Osteoblast (primary cell): ENCODE data around the gene CEBPG. TPM values are rescaled to one million over a fixed set of nuclear protein-coding genes. Genes with fewer than 3 reads are reported as not detected.

ENCODE experiments used
- DNase-seq: peaks from one replicate; pipeline ENCODE4 v3.0.0; 2011; ENCODE audit warnings: low spot score, mixed read lengths; ENCODE audit not compliant: insufficient read length; ENCODE audit errors: missing footprints
- H2AFZ ChIP-seq: 2 replicates; pipeline ENCODE4 v1.6.0; 2011; ENCODE audit warnings: mild to moderate bottlenecking, low read length
- H3K27ac ChIP-seq: 2 replicates; pipeline ENCODE4 v1.5.1; 2011; ENCODE audit warnings: mild to moderate bottlenecking, low read depth, low read length, moderate library complexity
- H3K27me3 ChIP-seq: 2 replicates; pipeline ENCODE4 v1.6.0; 2012; ENCODE audit warnings: mild to moderate bottlenecking, control low read depth, inconsistent platforms, low read length, moderate library complexity; ENCODE audit not compliant: insufficient read depth
- H3K36me3 ChIP-seq: 2 replicates; pipeline ENCODE4 v1.5.1; 2011; ENCODE audit warnings: mild to moderate bottlenecking, low read length, control low read depth, moderate library complexity; ENCODE audit not compliant: insufficient read depth
- H3K4me1 ChIP-seq: 2 replicates; pipeline ENCODE4 v1.5.1; 2011; ENCODE audit warnings: mild to moderate bottlenecking, low read length, control low read depth, moderate library complexity; ENCODE audit not compliant: insufficient read depth
- H3K4me2 ChIP-seq: 2 replicates; pipeline ENCODE4 v1.6.0; 2011; ENCODE audit warnings: mild to moderate bottlenecking, low read length; ENCODE audit not compliant: insufficient read depth
- H3K4me3 ChIP-seq: fragments of 200-600 bp; sonication (generic); 3 replicates; pipeline ENCODE4 v1.5.1; 2012; ENCODE audit warnings: mild to moderate bottlenecking, low read length, inconsistent platforms; ENCODE audit not compliant: insufficient read depth
- H3K79me2 ChIP-seq: 2 replicates; pipeline ENCODE4 v1.6.0; 2012; ENCODE audit warnings: mild to moderate bottlenecking, low read length, control low read depth, inconsistent platforms; ENCODE audit not compliant: insufficient read depth
- H3K9me3 ChIP-seq: 2 replicates; pipeline ENCODE4 v1.5.1; 2011; ENCODE audit warnings: low read depth, low read length, control low read depth
- H4K20me1 ChIP-seq: 2 replicates; pipeline ENCODE4 v1.6.0; 2012; ENCODE audit warnings: mild to moderate bottlenecking, low read length, control low read depth; ENCODE audit not compliant: insufficient read depth
- CTCF ChIP-seq: IDR thresholded peaks from 2 replicates; pipeline ENCODE4 v1.5.1; 2011; ENCODE audit warnings: mild to moderate bottlenecking, low read depth, low read length, moderate library complexity; ENCODE audit errors: extremely low read depth
- total RNA-seq: library from RNA; depleted of rRNA; stranded (reverse); fragments of >200 nt; gene quantifications from 2 replicates; pipeline ENCODE4 v1.2.3, GENCODE V29; 2012

CEBPG gene
- total RNA-seq, 1 donor: 35.5 TPM

- Histone ChIP-seq H3K79me2 (peaks cover 29% of the 10 kb centered on the region), H3K4me3 (no peak overlapping the region), H4K20me1 (peaks cover 41% of the 10 kb centered on the region), H3K27ac (no peak overlapping the region), H2AFZ (no peak overlapping the region), H3K27me3 (no peaks in the 10 kb centered on the region), H3K9me3 (no peaks in the 10 kb centered on the region), H3K4me2 (no peak overlapping the region), H3K36me3 (no peaks in the 10 kb centered on the region), H3K4me1 (peaks cover 30% of the 10 kb centered on the region)
- peak; percentile 82 for DNase-seq
- no peak for TF ChIP-seq CTCF
Observed at GRCh38 chr19:33390908-33391630, 17.6 kb downstream of the CEBPG start.

GRCh38 chr19:33391631-33392249 lies 18.2 kb downstream of the CEBPG start:
- H3K79me2 ChIP-seq: peaks cover 22% of the 10 kb centered on the region
- peaks cover 34% of the 10 kb centered on the region for H4K20me1 ChIP-seq
- peaks cover 36% of the 10 kb centered on the region for H3K4me1 ChIP-seq
- no peak overlapping the region for H3K27ac ChIP-seq
- no peak overlapping the region for H3K4me3 ChIP-seq
- no peaks in the 10 kb centered on the region for H3K9me3 ChIP-seq
- H3K27me3 ChIP-seq: no peaks in the 10 kb centered on the region
- DNase-seq: peak; percentile 85
- H2AFZ ChIP-seq: no peak overlapping the region
- TF ChIP-seq CTCF: no peak
- H3K36me3 ChIP-seq: no peaks in the 10 kb centered on the region
- no peak overlapping the region for H3K4me2 ChIP-seq

- TF ChIP-seq CTCF: no peak
Observed at GRCh38 chr19:33392341-33393285, 19.1 kb downstream of the CEBPG start.

More at GRCh38 chr19:33392341-33393285, 19.1 kb downstream of the CEBPG start:
- Histone ChIP-seq H3K36me3 (no peaks in the 10 kb centered on the region), H4K20me1 (peaks cover 26% of the 10 kb centered on the region), H3K4me2 (no peak overlapping the region), H3K9me3 (no peaks in the 10 kb centered on the region), H3K4me3 (no peak overlapping the region), H2AFZ (no peak overlapping the region), H3K27me3 (no peaks in the 10 kb centered on the region), H3K79me2 (peaks cover 14% of the 10 kb centered on the region), H3K4me1 (peaks cover 40% of the 10 kb centered on the region), H3K27ac (no peak overlapping the region)
- DNase-seq: peak; percentile 81
